HepG2 (cell line): ENCODE data around the gene PARS2. TPM values are rescaled to one million over a fixed set of nuclear protein-coding genes. Genes with fewer than 3 reads are reported as not detected.
A peak's percentile ranks its signal among the peaks of the same experiment; 100 is the strongest.

Experiments
- ATAC-seq: fragments of 200-7000 bp; cut with Tn5 transposase; 3 replicates; pipeline ENCODE4 v1.9.1; 2020; ENCODE audit warnings: mild to moderate bottlenecking, moderate library complexity
- BruUV-seq: library from RNA; stranded (reverse); fragments of 400-500 nt; replicated peaks from 2 replicates; lab custom pipeline; 2021; lab: Mats Ljungman, UMichigan
- CTCF ChIA-PET: fragments of 300-600 bp; formaldehyde crosslinking; extraction: SDS; loops from one replicate; lab custom pipeline; 2021; ENCODE audit warnings: low total read pairs, inconsistent platforms, low intra/inter-chr PET ratio; lab: Yijun Ruan, JAX
- POLR2A ChIA-PET: fragments of 350-600 bp; sonication (Branson Sonifier 250); formaldehyde crosslinking; loops from one replicate; lab custom pipeline; 2020; ENCODE audit warnings: antibody characterized with exemption, inconsistent platforms; lab: Yijun Ruan, JAX
- DNase-seq: peaks from one replicate; pipeline ENCODE4 v3.0.0-alpha.2; 2015; ENCODE audit warnings: low spot score
- FAIRE-seq: peaks from 3 replicates; lab custom pipeline; 2011; peaks lifted over from hg19 to GRCh38; lab: Jason Lieb, UNC
- H2AFZ ChIP-seq: one replicate; pipeline ENCODE4 v1.6.1; 2011; ENCODE audit warnings: low read length, inconsistent platforms
- H3K27ac ChIP-seq: fragments of 300-600 bp; 3 replicates; pipeline ENCODE4 v1.8.0; 2011; ENCODE audit warnings: mixed run types, mild to moderate bottlenecking, mixed read lengths, low read length, inconsistent platforms; ENCODE audit not compliant: insufficient read depth; ENCODE audit errors: extremely low read length
- H3K27me3 ChIP-seq, 2 experiments: fragments of 200-600 bp in 1 of 2; 2 replicates in 1 of 2; 3 replicates in 1 of 2; pipeline versions ENCODE4 v1.6.0 to v1.8.0; 2011; ENCODE audit warnings: low read length in 2 of 2, mild to moderate bottlenecking in 2 of 2, moderate library complexity in 2 of 2, inconsistent platforms in 1 of 2; ENCODE audit not compliant: insufficient read depth in 2 of 2, control insufficient read depth in 1 of 2
- H3K36me3 ChIP-seq, 2 experiments: fragments of 200-600 bp in 1 of 2; replicated peaks in 1 of 2; 2 replicates in 1 of 2; 3 replicates in 1 of 2; pipeline versions ENCODE4 v1.5.1 to v1.8.0; 2011; ENCODE audit warnings: low read length in 2 of 2, inconsistent platforms in 1 of 2; ENCODE audit not compliant: insufficient read depth in 2 of 2, control insufficient read depth in 1 of 2
- H3K4me1 ChIP-seq: 2 replicates; pipeline ENCODE4 v1.5.1; 2012; ENCODE audit warnings: low read length, inconsistent platforms; ENCODE audit not compliant: insufficient read depth
- H3K4me2 ChIP-seq: 2 replicates; pipeline ENCODE4 v1.6.0; 2011; ENCODE audit warnings: low read depth, low read length, inconsistent platforms
- H3K4me3 ChIP-seq, 3 experiments: fragments of 200-600 bp in 1 of 3; sonication (generic), shearing (Covaris generic) in 1 of 3; replicated peaks in 1 of 3; 2 replicates each; pipeline ENCODE4 v1.5.1; 2011 to 2016; ENCODE audit warnings: low read length in 3 of 3, inconsistent platforms in 2 of 3, low read depth in 2 of 3, mild to moderate bottlenecking in 2 of 3, control low read depth in 1 of 3, mixed read lengths in 1 of 3; ENCODE audit not compliant: insufficient read depth in 1 of 3
- H3K79me2 ChIP-seq: one replicate; pipeline ENCODE4 v1.6.1; 2011; ENCODE audit warnings: low read length, inconsistent platforms; ENCODE audit not compliant: insufficient read depth
- H3K9ac ChIP-seq: 2 replicates; pipeline ENCODE4 v1.6.0; 2011; ENCODE audit warnings: mild to moderate bottlenecking, low read depth, low read length, inconsistent platforms; ENCODE audit not compliant: insufficient read depth
- H3K9me3 ChIP-seq: 2 replicates; pipeline ENCODE4 v1.5.1; 2012; ENCODE audit warnings: mild to moderate bottlenecking, low read length
- H4K20me1 ChIP-seq: 2 replicates; pipeline ENCODE4 v1.6.0; 2011; ENCODE audit warnings: inconsistent platforms, mild to moderate bottlenecking, low read length, moderate library complexity; ENCODE audit not compliant: insufficient read depth
- HOXA3 ChIP-seq: sonication (generic); formaldehyde crosslinking; IDR thresholded peaks from 2 replicates; pipeline ENCODE4 v1.5.0; 2020; ENCODE audit warnings: missing genetic modification reagents
- NKX3-1 ChIP-seq: sonication (generic); formaldehyde crosslinking; IDR thresholded peaks from 2 replicates; pipeline ENCODE4 v1.5.0; 2020; ENCODE audit warnings: missing genetic modification reagents
- ZFP82 ChIP-seq: sonication (generic); formaldehyde crosslinking; IDR thresholded peaks from 2 replicates; pipeline ENCODE4 v1.5.1; 2020; ENCODE audit warnings: mild to moderate bottlenecking, missing genetic modification reagents, borderline replicate concordance
- ZMAT3 ChIP-seq: sonication (generic); formaldehyde crosslinking; conservative IDR thresholded peaks from 2 replicates; pipeline ENCODE4 v1.7.0; 2021; ENCODE audit warnings: missing genetic modification reagents
- ZSCAN25 ChIP-seq: sonication (generic); formaldehyde crosslinking; IDR thresholded peaks from 2 replicates; pipeline ENCODE4 v1.8.0; 2022; ENCODE audit warnings: mild to moderate bottlenecking, missing genetic modification reagents
- WGBS: methylation state at CpG from one replicate; pipeline ENCODE4 v1.1.6; 2017; ENCODE audit warnings: low lambda C conversion rate; 5-methylcytosine and 5-hydroxymethylcytosine counted together
- in situ Hi-C: cut with HindIII; loops from 2 replicates; pipeline ENCODE4 v1.10.0; 2017; ENCODE audit warnings: low pct_unique_long_range_greater_than_20kb; ENCODE audit not compliant: extremely low pct_ligation_motif_present
- intact Hi-C: fragments of 100-400 bp; cut with micrococcal nuclease; formaldehyde crosslinking; loops from one replicate; pipeline ENCODE4 v1.10.0; 2022; ENCODE audit not compliant: unreplicated experiment
- polyA plus RNA-seq, 8 experiments: library from polyadenylated mRNA; depleted of rRNA in 3 of 8; stranded (reverse) in 7 of 8; unstranded in 1 of 8; fragments of >200 nt; fragmentation: Illumina TruSeq in 4 of 8; extraction: Trizol in 4 of 8; gene quantifications; 2 replicates each; pipeline versions ENCODE4 v1.2.1 to v1.2.3, GENCODE V29; 2011 to 2016; ENCODE audit warnings: low read depth in 4 of 8, missing spikeins in 1 of 8, mixed read lengths in 1 of 8; ENCODE audit not compliant: insufficient read depth in 1 of 8
- total RNA-seq, 5 experiments: library from RNA; depleted of rRNA; stranded (reverse); fragments of >200 nt; fragmentation: Illumina TruSeq; extraction: Trizol; gene quantifications; 2 replicates each; pipeline ENCODE4 v1.2.3, GENCODE V29; 2016; ENCODE audit warnings: low read depth in 1 of 5
- TF ChIP-seq, protein P1 (sequence below): IDR thresholded peaks from 2 replicates; pipeline ENCODE4 v1.6.1; 2016

The PARS2 gene
- total and polyA plus RNA-seq, 2 of the 13 experiments (the other 11 are each of a cell fraction or from before 2014, with no cell fraction given) = 2.4 to 4.6 TPM

DNA sequence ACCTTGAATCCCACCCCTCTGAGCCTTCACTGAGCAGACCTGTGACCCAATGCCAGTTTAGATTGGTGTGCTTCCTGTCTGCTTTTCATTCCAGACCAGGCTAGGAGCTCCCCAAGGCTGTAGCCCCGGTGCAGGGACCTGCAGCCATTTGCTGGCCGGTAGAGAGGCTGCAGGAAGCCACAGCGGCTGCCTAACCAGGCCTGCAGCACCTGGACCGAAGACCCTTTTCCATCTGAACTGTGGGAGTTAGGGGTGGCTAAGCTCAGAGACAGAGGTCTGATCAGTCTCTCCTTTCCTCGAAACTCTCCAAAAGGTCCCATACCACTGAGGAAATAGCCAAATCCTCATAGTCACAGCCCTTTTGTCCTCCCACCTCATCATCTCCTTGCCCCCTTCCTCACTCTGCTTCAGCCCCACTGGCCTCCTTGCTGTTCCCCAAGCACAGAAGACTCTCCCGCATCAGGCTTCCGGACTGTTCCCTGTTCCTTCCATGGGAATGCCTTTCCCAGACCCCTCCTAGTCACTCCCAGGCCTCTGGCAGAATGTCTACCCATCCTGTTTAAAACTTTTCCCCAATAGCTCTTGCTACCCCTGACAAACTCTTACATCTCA lies 49.3 kb downstream of the PARS2 start:
- no peaks in the 10 kb centered on the region for H3K9me3 ChIP-seq
- peak overlapping the region; percentile 78 to 88 (median 85); a peak in 5 of 6 replicates for H3K4me3 ChIP-seq
- BruUV-seq = no TSS peak
- peak overlapping the region; percentile 73 for H2AFZ ChIP-seq
- H4K20me1 ChIP-seq = no peaks in the 10 kb centered on the region
- H3K4me2 ChIP-seq = peak overlapping the region; percentile 88
- in situ Hi-C loops = no loop called here
- no peak overlapping the region for H3K27ac ChIP-seq
- DNase-seq = no peak
- intact Hi-C loops = loop anchor here (2.0 to 5.0 kb wide), 3 partner anchors 77 to 878 kb away; partner anchors contain the start of gene NDC1
- ChIA-PET CTCF (no interaction called here), POLR2A (interaction anchor here (0.6 to 1.3 kb wide), 3 partner anchors 10 to 49 kb away, joined by 3 to 4 read pairs (median 3); partner anchors contain the start of gene PARS2)
- peaks cover 0 to 18% of the 10 kb centered on the region in 2 experiments; a peak in 2 of 5 replicates for H3K27me3 ChIP-seq
- peaks cover 37% of the 10 kb centered on the region for H3K4me1 ChIP-seq
- H3K36me3 ChIP-seq = peaks cover 1 to 12% of the 10 kb centered on the region in 2 experiments; a peak in 3 of 5 replicates
- H3K79me2 ChIP-seq = peaks cover 19% of the 10 kb centered on the region
- WGBS = 75% methylated on average over 4 of the region's 7 CpGs
- ATAC-seq = peak; percentile 43
- peak overlapping the region; percentile 31; the same call in 1 of the 2 replicates for H3K9ac ChIP-seq
- no peak for FAIRE-seq
- TF ChIP-seq NKX3-1 (no peak), ZFP82 (0 out of 2 replicates have a peak, but pooled peaks have one; percentile 2), ZSCAN25 (CRISPR knock-in tag) (peak; percentile 14; the same call in 1 of the 2 replicates), ZMAT3 (CRISPR knock-in tag) (0 out of 2 replicates have a peak, but pooled peaks have one; percentile 4), HOXA3 (CRISPR knock-in tag) (no peak)
- TF ChIP-seq, protein P1, sequence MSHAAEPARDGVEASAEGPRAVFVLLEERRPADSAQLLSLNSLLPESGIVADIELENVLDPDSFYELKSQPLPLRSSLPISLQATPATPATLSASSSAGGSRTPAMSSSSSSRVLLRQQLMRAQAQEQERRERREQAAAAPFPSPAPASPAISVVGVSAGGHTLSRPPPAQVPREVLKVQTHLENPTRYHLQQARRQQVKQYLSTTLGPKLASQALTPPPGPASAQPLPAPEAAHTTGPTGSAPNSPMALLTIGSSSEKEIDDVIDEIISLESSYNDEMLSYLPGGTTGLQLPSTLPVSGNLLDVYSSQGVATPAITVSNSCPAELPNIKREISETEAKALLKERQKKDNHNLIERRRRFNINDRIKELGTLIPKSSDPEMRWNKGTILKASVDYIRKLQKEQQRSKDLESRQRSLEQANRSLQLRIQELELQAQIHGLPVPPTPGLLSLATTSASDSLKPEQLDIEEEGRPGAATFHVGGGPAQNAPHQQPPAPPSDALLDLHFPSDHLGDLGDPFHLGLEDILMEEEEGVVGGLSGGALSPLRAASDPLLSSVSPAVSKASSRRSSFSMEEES (CRISPR knock-in tag) = no peak
- TF ChIP-seq, all 625 proteins: peak for 3
